ENCODE data around the gene FSTL3.
"Not testable (repeated sequence)": the region's sequence is repeated elsewhere in the genome, so short reads cannot be mapped to it uniquely, and the experiment has no call there.

The FSTL3 gene

GRCh38 chr19:662207-662961 lies 13.8 kb upstream of the FSTL3 start:
- no peak for DNase-seq

- peak; percentile 81 for DNase-seq
These were observed 13.1 kb upstream of the FSTL3 start, which contains the start of gene RNF126 for GRCh38 chr19:662962-663681. Gene RNF126, minus strand, starts transcription at chr19:663214. Its CDS starts 93 bp downstream, at chr19:663121.

- no peak for DNase-seq
These were observed 12.5 kb upstream of the FSTL3 start for GRCh38 chr19:663682-664117.

DNA sequence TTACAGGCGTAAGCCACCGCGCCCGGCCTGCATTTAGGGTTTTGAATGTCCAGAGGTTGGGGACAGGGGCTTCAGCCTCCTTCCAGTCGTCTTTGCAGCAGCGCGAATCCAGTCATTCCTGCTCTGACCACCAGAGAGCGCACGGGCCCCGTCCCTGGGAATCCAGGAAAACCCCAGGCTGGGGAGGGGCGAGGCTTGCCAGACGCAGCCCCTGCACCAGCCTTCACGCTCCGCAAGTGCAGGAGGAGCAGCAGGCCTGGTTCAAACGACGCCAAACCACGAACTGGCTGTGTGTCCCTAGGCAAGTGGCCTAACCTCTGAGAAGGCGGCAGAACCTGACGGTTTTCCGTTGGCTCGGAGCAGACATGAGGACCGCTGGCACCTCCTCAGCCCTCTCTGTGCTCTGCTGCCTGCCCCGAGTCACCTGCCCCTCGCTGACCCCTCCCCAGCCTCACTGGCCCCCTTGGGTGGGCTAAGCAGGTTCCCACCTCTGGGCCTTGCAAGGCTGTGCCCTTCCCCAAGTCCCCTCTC lies 11.2 kb upstream of the FSTL3 start:
- DNase-seq, result peak; percentile 67

- DNase-seq, result not testable (repeated sequence)
These were observed 9.1 kb upstream of the FSTL3 start for GRCh38 chr19:666985-667573.

GRCh38 chr19:668675-669434 lies 7.3 kb upstream of the FSTL3 start:
- not testable (repeated sequence) for DNase-seq

DNA sequence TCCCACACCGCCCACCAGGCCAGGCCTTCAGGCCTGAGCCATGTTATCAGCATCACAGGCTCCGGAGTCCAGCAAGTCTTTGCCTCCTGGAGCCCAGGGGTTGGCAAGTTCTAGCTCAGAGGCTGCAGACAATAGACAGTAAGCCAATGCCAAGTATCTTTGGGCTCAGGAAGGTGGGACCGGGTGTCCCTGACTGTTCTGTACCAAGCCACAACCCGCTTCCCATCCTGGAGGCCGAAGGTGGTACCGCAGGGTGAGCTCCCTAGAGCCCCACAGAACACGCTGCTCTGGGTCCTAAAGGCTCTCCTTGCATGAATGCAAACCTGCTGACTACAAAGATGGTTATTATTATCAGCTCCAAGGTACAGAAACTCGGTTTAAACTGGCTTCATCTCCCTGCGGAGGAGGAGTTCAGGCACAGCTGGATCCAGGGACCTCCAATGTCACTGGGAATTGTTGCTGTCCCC lies 5.5 kb upstream of the FSTL3 start:
- no peak for DNase-seq

DNA sequence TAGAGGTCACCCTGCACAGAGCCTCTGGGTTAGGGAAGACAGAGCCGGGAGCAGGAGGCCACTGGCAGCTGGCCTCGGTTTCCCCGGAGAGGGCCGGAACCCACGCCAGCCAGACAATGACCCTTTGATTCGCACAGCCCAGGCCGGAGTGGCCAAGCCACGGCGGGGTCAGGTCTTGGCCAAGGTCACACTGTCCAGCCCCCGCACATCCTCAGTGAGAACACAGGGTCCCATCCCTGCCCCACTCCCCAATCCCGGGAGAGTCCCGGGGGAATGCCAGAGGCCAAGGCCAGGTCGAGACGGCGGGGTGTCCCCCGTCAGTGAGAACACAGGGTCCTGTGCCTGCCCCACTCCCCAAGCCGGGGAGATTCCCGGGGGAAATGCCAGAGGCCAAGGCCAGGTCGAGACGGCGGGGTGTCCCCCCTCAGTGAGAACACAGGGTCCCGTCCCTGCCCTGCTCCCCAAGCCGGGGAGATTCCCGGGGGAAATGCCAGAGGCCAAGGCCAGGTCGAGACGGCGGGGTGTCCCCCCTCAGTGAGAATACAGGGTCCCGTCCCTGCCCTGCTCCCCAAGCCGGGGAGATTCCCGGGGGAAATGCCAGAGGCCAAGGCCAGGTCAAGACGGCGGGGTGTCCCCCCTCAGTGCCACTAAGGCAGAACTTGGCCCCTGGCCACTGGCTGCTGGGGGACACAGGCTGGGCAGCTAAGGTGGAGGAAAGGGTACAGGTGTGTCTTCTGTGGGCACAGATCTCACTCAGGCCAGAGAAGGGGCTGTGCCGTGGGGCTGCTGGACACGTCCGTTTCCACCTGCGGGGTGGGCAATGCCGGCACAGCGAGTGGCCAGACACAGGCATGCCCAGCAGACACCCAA lies 1.7 kb upstream of the FSTL3 start:
- no peak for DNase-seq

- no peak for DNase-seq
These were observed 219 bp upstream of the FSTL3 start for GRCh38 chr19:676007-676338.

DNA sequence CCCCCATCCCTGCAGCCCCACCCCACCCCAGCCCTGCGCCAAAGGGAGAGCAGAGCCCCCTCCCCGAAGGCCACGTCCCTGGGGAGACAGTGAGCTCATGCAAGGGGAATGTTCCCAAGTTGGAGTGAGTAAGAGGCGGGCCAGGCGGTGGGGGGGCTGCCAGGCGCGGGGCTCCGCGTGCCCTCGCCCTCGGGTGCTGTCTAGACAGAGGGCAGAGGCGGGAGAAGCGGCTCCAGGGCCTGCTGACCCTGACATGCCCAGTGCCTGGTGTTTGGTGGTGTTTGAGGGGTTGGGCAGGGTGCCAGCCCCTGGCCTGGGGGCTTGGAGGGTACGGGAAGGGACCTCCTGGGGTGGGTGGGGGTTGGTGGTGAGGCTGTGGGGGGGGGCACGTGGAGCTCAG lies 1.0 kb downstream of the FSTL3 start:
- DNase-seq, result peak; percentile 4

DNA sequence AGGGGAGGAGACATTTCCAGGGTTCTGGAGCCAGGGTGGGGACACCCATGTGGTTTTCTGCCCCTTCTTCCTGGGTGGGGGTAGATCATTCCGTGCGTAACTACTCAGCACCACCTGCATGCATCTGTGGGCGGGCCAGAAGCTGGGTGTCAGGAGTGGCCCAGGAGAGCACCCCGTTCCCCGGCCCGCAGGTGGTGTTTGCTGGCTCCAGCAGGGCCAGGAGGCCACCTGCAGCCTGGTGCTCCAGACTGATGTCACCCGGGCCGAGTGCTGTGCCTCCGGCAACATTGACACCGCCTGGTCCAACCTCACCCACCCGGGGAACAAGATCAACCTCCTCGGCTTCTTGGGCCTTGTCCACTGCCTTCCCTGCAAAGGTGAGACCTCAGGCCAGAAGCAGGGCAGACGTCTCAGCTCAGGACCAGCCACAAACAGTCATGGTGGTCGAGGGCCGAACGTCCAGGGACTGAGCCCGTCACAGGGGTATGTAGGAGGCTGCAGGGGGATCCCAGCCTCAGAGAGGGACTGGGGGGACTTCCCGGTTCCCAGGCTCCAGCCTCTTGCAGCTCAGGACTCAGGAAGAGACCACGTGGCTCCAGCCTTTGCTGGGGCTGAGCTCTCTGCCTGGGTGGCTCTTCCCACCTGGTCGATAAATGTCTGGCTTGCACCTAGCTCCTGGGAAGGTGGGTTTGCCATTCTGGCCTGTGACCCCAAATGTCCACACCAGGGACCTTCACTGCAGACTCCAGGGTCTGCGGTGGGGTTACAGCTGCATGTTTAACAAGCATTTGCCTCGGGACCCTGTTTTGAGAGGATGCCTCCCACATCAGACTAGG lies 1.6 kb downstream of the FSTL3 start:
- DNase-seq, result no peak

DNA sequence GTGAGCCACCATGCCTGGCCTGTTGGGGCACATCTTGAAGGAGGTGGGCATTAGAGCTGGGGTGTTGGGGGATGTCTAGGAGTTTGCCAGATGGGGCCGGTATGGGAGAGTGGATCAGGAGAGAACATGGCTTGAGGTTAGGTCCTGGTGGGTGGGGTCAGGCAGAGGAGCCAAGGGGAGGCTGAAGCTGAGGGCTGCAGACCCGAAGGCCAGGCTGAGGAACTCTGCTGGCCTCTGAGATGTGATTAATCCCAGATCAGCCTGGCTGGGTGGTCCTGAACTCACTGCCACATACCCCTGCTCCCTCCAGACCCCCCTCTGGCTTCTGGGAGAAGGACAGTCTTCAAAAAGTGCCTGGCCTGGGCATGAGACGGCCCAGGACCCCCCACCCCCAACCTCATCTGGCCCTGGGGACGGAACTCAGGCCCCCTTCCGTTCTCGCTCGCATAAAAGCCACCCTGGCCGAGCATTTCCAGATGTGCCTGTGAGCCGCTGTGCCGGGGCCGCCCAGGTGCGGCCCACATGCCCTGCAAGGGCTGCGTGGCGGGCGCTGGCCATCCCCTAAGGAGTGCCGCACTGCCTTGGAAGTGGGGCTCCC lies 2.7 kb downstream of the FSTL3 start:
- no peak for DNase-seq

GRCh38 chr19:679418-680286 lies 3.5 kb downstream of the FSTL3 start:
- DNase-seq, result peak; percentile 6

DNA sequence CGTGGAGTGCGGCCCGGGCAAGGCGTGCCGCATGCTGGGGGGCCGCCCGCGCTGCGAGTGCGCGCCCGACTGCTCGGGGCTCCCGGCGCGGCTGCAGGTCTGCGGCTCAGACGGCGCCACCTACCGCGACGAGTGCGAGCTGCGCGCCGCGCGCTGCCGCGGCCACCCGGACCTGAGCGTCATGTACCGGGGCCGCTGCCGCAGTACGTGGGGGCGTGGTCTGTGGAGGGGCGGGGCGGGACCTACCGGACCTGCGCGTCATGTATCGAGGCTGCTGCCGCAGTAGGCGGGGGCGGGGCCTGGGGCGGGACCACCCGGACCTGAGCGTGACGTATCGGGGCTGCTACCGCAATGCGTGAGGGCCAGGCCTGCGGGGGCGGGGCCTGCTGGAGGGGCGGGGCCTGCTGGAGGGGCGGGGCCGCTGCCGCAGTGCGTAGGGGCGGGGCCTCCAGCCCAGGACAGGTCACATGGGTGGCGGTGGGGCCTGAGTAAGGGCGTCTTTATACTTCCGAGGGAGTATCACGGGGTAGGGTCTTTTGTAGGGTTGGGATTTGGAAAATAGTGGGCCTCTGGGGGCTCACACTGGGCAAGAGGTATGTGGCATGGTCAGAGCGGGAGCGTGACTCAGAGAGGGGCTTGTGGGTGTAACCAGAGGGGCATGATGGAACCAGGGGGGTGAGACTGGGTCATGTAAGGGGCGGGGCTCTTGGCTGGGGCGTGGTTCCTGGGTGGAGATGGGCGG lies 4.3 kb downstream of the FSTL3 start:
- peak; percentile 95 for DNase-seq

DNA sequence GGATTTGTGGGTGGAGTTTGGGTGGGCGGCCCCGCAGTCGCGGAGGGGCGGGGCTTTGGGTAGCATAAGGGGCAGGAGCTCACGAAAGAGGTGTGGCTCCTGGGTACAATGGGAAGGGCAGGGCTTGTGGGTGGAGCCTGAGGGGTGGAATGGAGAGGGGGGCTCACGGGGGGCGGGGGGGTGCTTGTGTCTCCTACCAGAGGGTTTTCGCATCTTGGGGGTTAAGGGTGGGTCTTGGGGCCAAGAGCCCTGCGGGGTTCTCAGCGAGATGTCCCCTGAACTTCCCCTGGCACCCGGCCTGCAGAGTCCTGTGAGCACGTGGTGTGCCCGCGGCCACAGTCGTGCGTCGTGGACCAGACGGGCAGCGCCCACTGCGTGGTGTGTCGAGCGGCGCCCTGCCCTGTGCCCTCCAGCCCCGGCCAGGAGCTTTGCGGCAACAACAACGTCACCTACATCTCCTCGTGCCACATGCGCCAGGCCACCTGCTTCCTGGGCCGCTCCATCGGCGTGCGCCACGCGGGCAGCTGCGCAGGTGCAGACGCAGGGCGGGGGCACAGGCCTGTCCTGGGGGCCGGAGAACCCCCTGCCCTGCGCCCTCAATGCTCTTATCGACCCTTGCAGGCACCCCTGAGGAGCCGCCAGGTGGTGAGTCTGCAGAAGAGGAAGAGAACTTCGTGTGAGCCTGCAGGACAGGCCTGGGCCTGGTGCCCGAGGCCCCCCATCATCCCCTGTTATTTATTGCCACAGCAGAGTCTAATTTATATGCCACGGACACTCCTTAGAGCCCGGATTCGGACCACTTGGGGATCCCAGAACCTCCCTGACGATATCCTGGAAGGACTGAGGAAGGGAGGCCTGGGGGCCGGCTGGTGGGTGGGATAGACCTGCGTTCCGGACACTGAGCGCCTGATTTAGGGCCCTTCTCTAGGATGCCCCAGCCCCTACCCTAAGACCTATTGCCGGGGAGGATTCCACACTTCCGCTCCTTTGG lies 5.1 kb downstream of the FSTL3 start:
- DNase-seq, result no peak

- DNase-seq, result no peak
These were observed 6.6 kb downstream of the FSTL3 start for GRCh38 chr19:682678-683320.

DNA sequence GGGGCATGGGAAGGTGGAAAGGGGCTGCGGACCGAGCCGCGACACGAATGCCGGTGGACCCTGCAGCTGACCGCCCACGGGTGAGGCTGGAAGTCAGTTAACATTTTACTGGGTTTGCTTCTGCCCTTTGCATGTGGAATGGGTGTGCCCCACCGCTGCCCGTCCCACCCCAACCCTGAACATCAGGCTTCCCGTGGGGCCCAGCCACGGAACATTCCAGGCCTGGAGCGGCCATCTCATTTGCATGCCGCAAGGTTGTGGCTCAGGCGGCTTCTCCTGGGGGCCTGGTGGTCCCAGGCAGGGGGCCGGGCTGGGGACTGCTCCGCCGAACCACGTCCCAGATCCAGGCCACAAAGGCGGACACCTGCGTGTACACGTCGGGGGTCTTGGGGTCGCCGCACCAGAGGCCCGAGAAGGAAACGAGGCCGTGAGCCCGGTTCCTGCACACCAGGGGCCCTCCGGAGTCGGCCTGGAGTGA lies 9.3 kb downstream of the FSTL3 start:
- no peak for DNase-seq

All from NCI-H446 treated with DMSO at 0.1 percent for 48 hours (cell line).